HG03039 (cell line): ENCODE data around the gene DCAF7.

Experiments used
- ATAC-seq: cut with Tn5 transposase; IDR thresholded peaks from one replicate; pipeline ENCODE4 v1.9.1; 2021; ENCODE audit warnings: mild to moderate bottlenecking, moderate library complexity; ENCODE audit not compliant: unreplicated experiment

Gene DCAF7

GRCh38 chr17:63543822-63544420, 6.4 kb upstream of the DCAF7 start:
- ATAC-seq, result no peak

- no peak for ATAC-seq
Observed at GRCh38 chr17:63544467-63545301, 5.6 kb upstream of the DCAF7 start.

- ATAC-seq, result no peak
Observed at GRCh38 chr17:63546308-63547082, 3.8 kb upstream of the DCAF7 start.

- ATAC-seq, result no peak
Observed at GRCh38 chr17:63547083-63547523, 3.2 kb upstream of the DCAF7 start.

GRCh38 chr17:63549289-63549945, 860 bp upstream of the DCAF7 start:
- ATAC-seq, result peak; percentile 5

GRCh38 chr17:63550817-63551639, 751 bp downstream of the DCAF7 start:
- peak; percentile 1 for ATAC-seq

- no peak for ATAC-seq
Observed at GRCh38 chr17:63552211-63552610, 1.9 kb downstream of the DCAF7 start.

GRCh38 chr17:63555500-63556156, 5.4 kb downstream of the DCAF7 start:
- no peak for ATAC-seq

- ATAC-seq, result no peak
Observed at GRCh38 chr17:63557416-63557815, 7.1 kb downstream of the DCAF7 start.

- ATAC-seq, result no peak
Observed at GRCh38 chr17:63558441-63558840, 8.2 kb downstream of the DCAF7 start.

GRCh38 chr17:63561819-63562218, 11.5 kb downstream of the DCAF7 start:
- ATAC-seq, result no peak

GRCh38 chr17:63563339-63563738, 13.1 kb downstream of the DCAF7 start:
- ATAC-seq, result no peak

- ATAC-seq, result no peak
Observed at GRCh38 chr17:63564562-63564961, 14.3 kb downstream of the DCAF7 start.

- ATAC-seq, result no peak
Observed at GRCh38 chr17:63567229-63567628, 17.0 kb downstream of the DCAF7 start.

GRCh38 chr17:63568563-63568962, 18.3 kb downstream of the DCAF7 start:
- no peak for ATAC-seq

GRCh38 chr17:63571632-63572310, 21.5 kb downstream of the DCAF7 start:
- ATAC-seq, result no peak

- ATAC-seq, result no peak
Observed at GRCh38 chr17:63573634-63574033, 23.4 kb downstream of the DCAF7 start.

- ATAC-seq, result no peak
Observed at GRCh38 chr17:63578027-63578768, 27.9 kb downstream of the DCAF7 start.

GRCh38 chr17:63578769-63579111, 28.5 kb downstream of the DCAF7 start:
- ATAC-seq, result no peak
